Measurements from ENCODE around the gene VWA7. TPM values are rescaled to one million over a fixed set of nuclear protein-coding genes. Genes with fewer than 3 reads are reported as not detected.

The VWA7 gene
- polyA plus RNA-seq, 2 of the 4 experiments (the other 2 are of a cell fraction) = 1.1 TPM

GRCh38 chr6:31764198-31764597 is 12.9 kb downstream of the VWA7 start:
- H3K4me3 ChIP-seq = no peak overlapping the region
- POLR2A ChIA-PET = no interaction called here
- no peak for FAIRE-seq
- H3K9me3 ChIP-seq = no peaks in the 10 kb centered on the region
- TF ChIP-seq EHMT2 (IDR thresholded peaks at IDR 0.05; ENCODE audit: low read depth) = no peak
- TF ChIP-seq JUNB (IDR thresholded peaks at IDR 0.05) = no peak
- no peak for TF ChIP-seq FOXS1 (CRISPR knock-in tag; IDR thresholded peaks at IDR 0.05)
- TF ChIP-seq MYC (IDR thresholded peaks at IDR 0.05; ENCODE audit: borderline replicate concordance, low read length) = no peak
- CTCF ChIA-PET = no interaction called here
- DNase-seq (ENCODE audit: low read depth in 1 of 2, low spot score in 1 of 2) = no peak
- H3K4me1 ChIP-seq = no peaks in the 10 kb centered on the region
- ATAC-seq = no peak
- no peak overlapping the region for H3K27ac ChIP-seq
- H3K4me2 ChIP-seq = no peak overlapping the region
- WGBS (ENCODE audit: missing lambda C conversion rate) = 94% methylated on average over 4 of the region's 4 CpGs

GRCh38 chr6:31763619-31763940 is 13.5 kb downstream of the VWA7 start:
- DNase-seq (ENCODE audit: low read depth in 1 of 2, low spot score in 1 of 2) = peak in 1 of 2 experiments; percentile 19
- no peak for FAIRE-seq
- no peak overlapping the region for H3K4me2 ChIP-seq

More at GRCh38 chr6:31763619-31763940, 13.5 kb downstream of the VWA7 start:
- TF ChIP-seq POLR2AphosphoS2 (conservative IDR thresholded peaks at IDR 0.05; ENCODE audit: low read length) = no peak
- TF ChIP-seq PBX3 (IDR thresholded peaks at IDR 0.05) = no peak
- TF ChIP-seq FOSL2 (IDR thresholded peaks at IDR 0.05) = no peak
- no peak for TF ChIP-seq FOSL2 (CRISPR knock-in tag; IDR thresholded peaks at IDR 0.05)
- TF ChIP-seq MAZ (IDR thresholded peaks at IDR 0.05; ENCODE audit: borderline replicate concordance, low read depth, low read length) = no peak
- TF ChIP-seq REST (IDR thresholded peaks at IDR 0.05) = no peak
- TF ChIP-seq RFX5 (IDR thresholded peaks at IDR 0.05) = no peak
- no peak for TF ChIP-seq RCOR1 (IDR thresholded peaks at IDR 0.05; ENCODE audit: low read depth, low read length)
- no peak for TF ChIP-seq ZSCAN20 (CRISPR knock-in tag; IDR thresholded peaks at IDR 0.05)
- no peak for TF ChIP-seq ATOH8 (CRISPR knock-in tag; IDR thresholded peaks at IDR 0.05; ENCODE audit: low read depth)
- no peak for TF ChIP-seq SREBF2 (IDR thresholded peaks at IDR 0.05)
- TF ChIP-seq NFE2L2 (conservative IDR thresholded peaks at IDR 0.05; ENCODE audit: low read length) = no peak
- TF ChIP-seq JUN (IDR thresholded peaks at IDR 0.05) = no peak
- TF ChIP-seq EHMT2 (IDR thresholded peaks at IDR 0.05; ENCODE audit: low read depth) = no peak
- no peak for TF ChIP-seq BCL3 (IDR thresholded peaks at IDR 0.05)
- TF ChIP-seq GATA3 (IDR thresholded peaks at IDR 0.05; ENCODE audit: borderline replicate concordance) = no peak
- TF ChIP-seq CBX2 (IDR thresholded peaks at IDR 0.05; ENCODE audit: borderline replicate concordance, low read depth) = no peak
- TF ChIP-seq MYC (IDR thresholded peaks at IDR 0.05; ENCODE audit: borderline replicate concordance, low read length) = no peak
- no peak for TF ChIP-seq TFCP2L1 (CRISPR knock-in tag; IDR thresholded peaks at IDR 0.05)
- no peak for TF ChIP-seq USF2 (IDR thresholded peaks at IDR 0.05)
- Histone ChIP-seq H3K27ac (no peak overlapping the region), H3K9me3 (no peaks in the 10 kb centered on the region), H3K4me1 (no peaks in the 10 kb centered on the region), H3K4me3 (no peak overlapping the region)
- 57% methylated on average over 1 of the region's 1 CpG for WGBS (ENCODE audit: missing lambda C conversion rate)
- CTCF ChIA-PET = no interaction called here
- peak; percentile 39 to 46; a peak in 3 of 6 replicates for ATAC-seq
- POLR2A ChIA-PET = no interaction called here
